Activated T-cell treated with anti-CD3 and anti-CD28 coated beads, Interleukin-2, amount 50 U/mL, for 72 hours (primary cell): ENCODE data around the gene SORBS1. TPM values are rescaled to one million over a fixed set of nuclear protein-coding genes. Genes with fewer than 3 reads are reported as not detected.
A peak's percentile ranks its signal among the peaks of the same experiment; 100 is the strongest.

Experiments used
- ATAC-seq, 2 donors: fragments of 150-1000 bp; cut with Tn5 transposase; replicated peaks in 1 of 2; 2 replicates each; pipeline ENCODE4 v1.10.0; 2021; ENCODE audit warnings: moderate library complexity in 2 of 2, mild to moderate bottlenecking in 1 of 2
- DNase-seq, 2 donors: peaks; one replicate each; pipeline ENCODE4 v3.0.0; 2021 to 2022; ENCODE audit warnings: mixed read lengths in 1 of 2
- H3K27ac Mint-ChIP-seq: one replicate; pipeline ENCODE4 v1.8.0; 2022; ENCODE audit warnings: mild to moderate bottlenecking, moderate library complexity, mixed read lengths
- H3K27me3 Mint-ChIP-seq: one replicate; pipeline ENCODE4 v1.8.0; 2022; ENCODE audit warnings: low read depth, mixed read lengths
- H3K36me3 Mint-ChIP-seq, 2 donors: one replicate each; pipeline ENCODE4 v1.8.0; 2022; ENCODE audit warnings: mixed read lengths in 2 of 2, mild to moderate bottlenecking in 1 of 2; ENCODE audit not compliant: insufficient read depth in 2 of 2
- H3K4me1 Mint-ChIP-seq: one replicate; pipeline ENCODE4 v1.8.0; 2022; ENCODE audit warnings: low read depth, mixed read lengths
- H3K4me3 Mint-ChIP-seq, 2 donors: one replicate each; pipeline ENCODE4 v1.8.0; 2022; ENCODE audit warnings: mild to moderate bottlenecking in 2 of 2, mixed read lengths in 2 of 2, moderate library complexity in 2 of 2
- H3K9me3 Mint-ChIP-seq, 2 donors: one replicate each; pipeline ENCODE4 v1.8.0; 2022; ENCODE audit warnings: mixed read lengths in 2 of 2
- total RNA-seq, 2 donors: library from RNA; stranded (reverse); gene quantifications; one replicate each; pipeline ENCODE4 v1.2.3, GENCODE V29; 2022

The SORBS1 gene
- total RNA-seq, 2 donors from 2014 or later, result 1.2 to 2.4 TPM

- Mint-ChIP-seq H3K9me3 (no peaks in the 10 kb centered on the region), H3K4me3 (no peak overlapping the region), H3K27ac (no peak overlapping the region), H3K27me3 (peaks cover 10% of the 10 kb centered on the region), H3K36me3 (no peaks in the 10 kb centered on the region), H3K4me1 (no peaks in the 10 kb centered on the region)
- no peak for DNase-seq
- ATAC-seq, result no peak
These were observed 16.2 kb downstream of the SORBS1 start for GRCh38 chr10:95544783-95545500.

- Mint-ChIP-seq H3K4me1 (no peaks in the 10 kb centered on the region), H3K27ac (no peak overlapping the region), H3K36me3 (no peaks in the 10 kb centered on the region), H3K27me3 (peaks cover 4% of the 10 kb centered on the region), H3K9me3 (no peaks in the 10 kb centered on the region), H3K4me3 (no peak overlapping the region)
- DNase-seq (no peak), ATAC-seq (no peak)
These were observed 17.7 kb downstream of the SORBS1 start for GRCh38 chr10:95543459-95543858.

- ATAC-seq (no peak), DNase-seq (no peak)
- no peaks in the 10 kb centered on the region for H3K4me1 Mint-ChIP-seq
- no peaks in the 10 kb centered on the region for H3K9me3 Mint-ChIP-seq
- peaks cover 4% of the 10 kb centered on the region for H3K27me3 Mint-ChIP-seq
- H3K4me3 Mint-ChIP-seq, result no peak overlapping the region
- no peak overlapping the region for H3K27ac Mint-ChIP-seq
- no peaks in the 10 kb centered on the region for H3K36me3 Mint-ChIP-seq
These were observed 18.4 kb downstream of the SORBS1 start for GRCh38 chr10:95542761-95543160.

- Mint-ChIP-seq H3K27ac (no peak overlapping the region), H3K36me3 (no peaks in the 10 kb centered on the region), H3K9me3 (no peaks in the 10 kb centered on the region), H3K4me1 (no peaks in the 10 kb centered on the region), H3K4me3 (no peak overlapping the region), H3K27me3 (peaks cover 4% of the 10 kb centered on the region)
- no peak for DNase-seq
- ATAC-seq, result no peak
These were observed 18.8 kb downstream of the SORBS1 start for GRCh38 chr10:95542330-95542729.

- no peak overlapping the region for H3K27ac Mint-ChIP-seq
- ATAC-seq, result no peak
- H3K36me3 Mint-ChIP-seq, result no peaks in the 10 kb centered on the region
- peaks cover 4% of the 10 kb centered on the region for H3K27me3 Mint-ChIP-seq
- no peak for DNase-seq
- no peaks in the 10 kb centered on the region for H3K4me1 Mint-ChIP-seq
- no peak overlapping the region for H3K4me3 Mint-ChIP-seq
- no peaks in the 10 kb centered on the region for H3K9me3 Mint-ChIP-seq
These were observed 20.6 kb downstream of the SORBS1 start for GRCh38 chr10:95540514-95541052.

GRCh38 chr10:95539560-95540284, 21.4 kb downstream of the SORBS1 start:
- peaks cover 4% of the 10 kb centered on the region for H3K27me3 Mint-ChIP-seq
- H3K9me3 Mint-ChIP-seq, result no peaks in the 10 kb centered on the region
- DNase-seq (no peak), ATAC-seq (no peak)
- no peak overlapping the region for H3K4me3 Mint-ChIP-seq
- H3K4me1 Mint-ChIP-seq, result no peaks in the 10 kb centered on the region
- H3K36me3 Mint-ChIP-seq, result no peaks in the 10 kb centered on the region
- no peak overlapping the region for H3K27ac Mint-ChIP-seq

- no peak for ATAC-seq
- Mint-ChIP-seq H3K36me3 (no peaks in the 10 kb centered on the region), H3K9me3 (no peaks in the 10 kb centered on the region), H3K27ac (no peak overlapping the region), H3K4me1 (no peaks in the 10 kb centered on the region), H3K4me3 (no peak overlapping the region), H3K27me3 (peaks cover 4% of the 10 kb centered on the region)
- no peak for DNase-seq
These were observed 22.8 kb downstream of the SORBS1 start for GRCh38 chr10:95538412-95538811.

GRCh38 chr10:95537542-95537927, 23.6 kb downstream of the SORBS1 start:
- Mint-ChIP-seq H3K4me3 (no peak overlapping the region), H3K9me3 (no peaks in the 10 kb centered on the region), H3K4me1 (no peaks in the 10 kb centered on the region), H3K36me3 (no peaks in the 10 kb centered on the region), H3K27ac (no peak overlapping the region), H3K27me3 (peaks cover 4% of the 10 kb centered on the region)
- DNase-seq, result no peak
- ATAC-seq, result peak in 1 of 2 donors; percentile 26

GRCh38 chr10:95536894-95537541, 24.2 kb downstream of the SORBS1 start:
- ATAC-seq, result no peak
- no peak for DNase-seq
- H3K27ac Mint-ChIP-seq, result no peak overlapping the region

GRCh38 chr10:95536017-95536416, 25.2 kb downstream of the SORBS1 start:
- Mint-ChIP-seq H3K4me3 (no peak overlapping the region), H3K36me3 (no peaks in the 10 kb centered on the region), H3K27ac (no peak overlapping the region), H3K27me3 (peaks cover 2% of the 10 kb centered on the region), H3K9me3 (no peaks in the 10 kb centered on the region), H3K4me1 (no peaks in the 10 kb centered on the region)
- ATAC-seq (no peak), DNase-seq (no peak)

More at GRCh38 chr10:95536894-95537541, 24.2 kb downstream of the SORBS1 start:
- peaks cover under 1% of the 10 kb centered on the region for H3K27me3 Mint-ChIP-seq
- no peaks in the 10 kb centered on the region for H3K9me3 Mint-ChIP-seq
- no peak overlapping the region for H3K4me3 Mint-ChIP-seq
- no peaks in the 10 kb centered on the region for H3K36me3 Mint-ChIP-seq
- H3K4me1 Mint-ChIP-seq, result no peaks in the 10 kb centered on the region

GRCh38 chr10:95535526-95535925, 25.6 kb downstream of the SORBS1 start:
- ATAC-seq (no peak), DNase-seq (no peak)
- Mint-ChIP-seq H3K36me3 (no peaks in the 10 kb centered on the region), H3K9me3 (no peaks in the 10 kb centered on the region), H3K4me3 (no peak overlapping the region), H3K27ac (no peak overlapping the region), H3K27me3 (peaks cover 7% of the 10 kb centered on the region), H3K4me1 (no peaks in the 10 kb centered on the region)

GRCh38 chr10:95533590-95533989, 27.6 kb downstream of the SORBS1 start:
- Mint-ChIP-seq H3K4me1 (peaks cover 11% of the 10 kb centered on the region), H3K9me3 (no peaks in the 10 kb centered on the region), H3K27ac (no peak overlapping the region), H3K27me3 (peaks cover 14% of the 10 kb centered on the region), H3K36me3 (no peaks in the 10 kb centered on the region), H3K4me3 (no peak overlapping the region)
- ATAC-seq, result no peak
- DNase-seq, result no peak

GRCh38 chr10:95532536-95532935, 28.6 kb downstream of the SORBS1 start:
- Mint-ChIP-seq H3K27me3 (peaks cover 14% of the 10 kb centered on the region), H3K4me1 (peaks cover 11% of the 10 kb centered on the region), H3K36me3 (no peaks in the 10 kb centered on the region), H3K9me3 (no peaks in the 10 kb centered on the region), H3K27ac (no peak overlapping the region), H3K4me3 (no peak overlapping the region)
- ATAC-seq (no peak), DNase-seq (no peak)
